ENCODE results near the gene AASDHPPT. TPM values are rescaled to one million over a fixed set of nuclear protein-coding genes. Genes with fewer than 3 reads are reported as not detected.

Gene AASDHPPT
- total and polyA plus RNA-seq, 4 donors, result 13.1 to 29.9 (median 21.6) TPM

DNA sequence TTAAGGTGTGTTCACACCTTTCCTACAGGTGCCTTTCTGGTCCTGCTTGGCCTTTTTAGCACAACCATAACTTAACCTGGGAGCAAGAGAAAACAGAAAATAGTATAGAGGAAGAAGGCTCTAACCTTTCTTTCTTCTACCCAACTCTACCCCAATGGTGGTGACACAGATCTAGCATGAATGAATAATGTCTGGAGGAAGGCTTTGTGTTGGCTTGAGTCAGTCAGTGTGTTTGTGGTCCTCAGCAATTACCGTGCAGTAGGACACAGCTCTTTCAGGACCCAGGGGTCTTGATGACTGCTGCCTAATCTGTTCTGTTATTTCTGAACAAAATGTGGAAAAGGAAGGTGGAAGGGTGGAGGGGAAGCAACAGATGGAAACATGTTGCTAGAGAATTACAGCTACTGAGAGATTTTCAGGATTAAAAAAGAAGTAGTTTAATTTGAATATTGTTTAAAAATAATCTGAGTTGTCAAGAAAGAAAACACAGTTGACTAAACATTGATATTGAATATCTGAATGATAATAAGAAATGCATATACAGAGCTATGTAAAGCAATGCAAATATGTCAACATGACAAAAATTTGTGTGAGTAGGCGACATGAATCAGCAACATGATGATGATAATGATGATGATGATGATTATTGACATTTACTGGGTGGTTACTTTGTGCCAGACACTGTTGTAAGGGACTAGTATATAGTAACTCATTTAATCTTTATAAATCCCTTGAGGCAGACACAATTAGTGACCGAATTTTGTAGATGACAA lies 55.3 kb downstream of the AASDHPPT start:
- Histone ChIP-seq H3K36me3 (ENCODE audit: control insufficient read depth in 4 of 4, insufficient read depth in 3 of 4, low read depth in 1 of 4, low read length in 3 of 4) (no peaks in the 10 kb centered on the region), H3K27me3 (ENCODE audit: control insufficient read depth in 4 of 4, insufficient read depth in 4 of 4, low read length in 3 of 4) (peaks cover 0 to 5% (median 2%) of the 10 kb centered on the region in 4 donors), H3K4me3 (ENCODE audit: low read depth in 1 of 3, low read length in 3 of 3) (no peak overlapping the region), H3K9ac (ENCODE audit: low read depth in 1 of 2, low read length in 2 of 2) (no peak overlapping the region), H3K9me3 (ENCODE audit: control insufficient read depth in 4 of 4, low read length in 3 of 4) (no peaks in the 10 kb centered on the region), H3K27ac (ENCODE audit: low read depth in 1 of 2, low read length in 2 of 2) (no peak overlapping the region), H3K4me1 (ENCODE audit: control insufficient read depth in 4 of 4, insufficient read depth in 4 of 4, low read length in 3 of 4) (no peaks in the 10 kb centered on the region)
- DNase-seq (ENCODE audit: low spot score), result no peak
- WGBS, result 85% methylated on average over 3 of the region's 3 CpGs
- TF ChIP-seq JUND (IDR thresholded peaks at IDR 0.05) (no peak), FOXA1 (IDR thresholded peaks at IDR 0.05) (no peak), HNF4A (conservative IDR thresholded peaks at IDR 0.05) (no peak), SP1 (IDR thresholded peaks at IDR 0.05) (no peak), TAF1 (conservative IDR thresholded peaks at IDR 0.05) (no peak), RXRA (IDR thresholded peaks at IDR 0.05) (no peak), RAD21 (IDR thresholded peaks at IDR 0.05) (no peak), GABPA (IDR thresholded peaks at IDR 0.05 in 1 of 2, conservative IDR thresholded peaks at IDR 0.05 in 1 of 2) (no peak), EGR1 (IDR thresholded peaks at IDR 0.05; ENCODE audit: low read depth in 2 of 2) (no peak), YY1 (IDR thresholded peaks at IDR 0.05) (no peak), NR2F2 (IDR thresholded peaks at IDR 0.05) (no peak)
- TF ChIP-seq, protein P1, sequence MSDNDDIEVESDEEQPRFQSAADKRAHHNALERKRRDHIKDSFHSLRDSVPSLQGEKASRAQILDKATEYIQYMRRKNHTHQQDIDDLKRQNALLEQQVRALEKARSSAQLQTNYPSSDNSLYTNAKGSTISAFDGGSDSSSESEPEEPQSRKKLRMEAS (IDR thresholded peaks at IDR 0.05), result no peak

DNA sequence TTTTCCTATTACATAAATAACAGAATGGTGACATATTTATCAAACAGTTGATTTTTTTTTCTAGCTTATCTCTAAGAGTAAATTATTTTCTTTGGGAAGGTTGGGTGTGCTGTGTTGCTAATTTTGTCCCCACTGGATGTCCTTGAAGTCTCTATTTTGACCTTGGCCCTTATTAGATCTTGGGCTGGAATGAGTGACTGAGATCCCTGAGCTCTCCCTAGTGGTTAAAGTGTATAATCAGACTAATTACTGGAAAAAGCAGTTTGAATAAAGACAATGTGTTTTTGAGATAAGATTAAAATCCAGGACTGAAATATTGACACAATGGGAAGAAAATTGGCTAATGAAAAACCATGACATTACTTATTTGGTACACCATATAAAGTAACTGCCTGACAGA lies 56.1 kb downstream of the AASDHPPT start:
- TF ChIP-seq HNF4A (conservative IDR thresholded peaks at IDR 0.05), result no peak
- TF ChIP-seq RAD21 (IDR thresholded peaks at IDR 0.05), result peak; percentile 8 to 40
- TF ChIP-seq, protein P2, sequence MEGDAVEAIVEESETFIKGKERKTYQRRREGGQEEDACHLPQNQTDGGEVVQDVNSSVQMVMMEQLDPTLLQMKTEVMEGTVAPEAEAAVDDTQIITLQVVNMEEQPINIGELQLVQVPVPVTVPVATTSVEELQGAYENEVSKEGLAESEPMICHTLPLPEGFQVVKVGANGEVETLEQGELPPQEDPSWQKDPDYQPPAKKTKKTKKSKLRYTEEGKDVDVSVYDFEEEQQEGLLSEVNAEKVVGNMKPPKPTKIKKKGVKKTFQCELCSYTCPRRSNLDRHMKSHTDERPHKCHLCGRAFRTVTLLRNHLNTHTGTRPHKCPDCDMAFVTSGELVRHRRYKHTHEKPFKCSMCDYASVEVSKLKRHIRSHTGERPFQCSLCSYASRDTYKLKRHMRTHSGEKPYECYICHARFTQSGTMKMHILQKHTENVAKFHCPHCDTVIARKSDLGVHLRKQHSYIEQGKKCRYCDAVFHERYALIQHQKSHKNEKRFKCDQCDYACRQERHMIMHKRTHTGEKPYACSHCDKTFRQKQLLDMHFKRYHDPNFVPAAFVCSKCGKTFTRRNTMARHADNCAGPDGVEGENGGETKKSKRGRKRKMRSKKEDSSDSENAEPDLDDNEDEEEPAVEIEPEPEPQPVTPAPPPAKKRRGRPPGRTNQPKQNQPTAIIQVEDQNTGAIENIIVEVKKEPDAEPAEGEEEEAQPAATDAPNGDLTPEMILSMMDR (IDR thresholded peaks at IDR 0.05; ENCODE audit: low read depth, low read length, missing input control), result peak; percentile 13
- TF ChIP-seq, protein P1 (IDR thresholded peaks at IDR 0.05), result no peak
- no peak for TF ChIP-seq SP1 (IDR thresholded peaks at IDR 0.05)
- TF ChIP-seq NR2F2 (IDR thresholded peaks at IDR 0.05), result no peak
- TF ChIP-seq, protein P3, sequence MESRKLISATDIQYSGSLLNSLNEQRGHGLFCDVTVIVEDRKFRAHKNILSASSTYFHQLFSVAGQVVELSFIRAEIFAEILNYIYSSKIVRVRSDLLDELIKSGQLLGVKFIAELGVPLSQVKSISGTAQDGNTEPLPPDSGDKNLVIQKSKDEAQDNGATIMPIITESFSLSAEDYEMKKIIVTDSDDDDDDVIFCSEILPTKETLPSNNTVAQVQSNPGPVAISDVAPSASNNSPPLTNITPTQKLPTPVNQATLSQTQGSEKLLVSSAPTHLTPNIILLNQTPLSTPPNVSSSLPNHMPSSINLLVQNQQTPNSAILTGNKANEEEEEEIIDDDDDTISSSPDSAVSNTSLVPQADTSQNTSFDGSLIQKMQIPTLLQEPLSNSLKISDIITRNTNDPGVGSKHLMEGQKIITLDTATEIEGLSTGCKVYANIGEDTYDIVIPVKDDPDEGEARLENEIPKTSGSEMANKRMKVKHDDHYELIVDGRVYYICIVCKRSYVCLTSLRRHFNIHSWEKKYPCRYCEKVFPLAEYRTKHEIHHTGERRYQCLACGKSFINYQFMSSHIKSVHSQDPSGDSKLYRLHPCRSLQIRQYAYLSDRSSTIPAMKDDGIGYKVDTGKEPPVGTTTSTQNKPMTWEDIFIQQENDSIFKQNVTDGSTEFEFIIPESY (IDR thresholded peaks at IDR 0.05), result no peak
- TF ChIP-seq HNF4G (IDR thresholded peaks at IDR 0.05), result no peak
- no peak for TF ChIP-seq FOXA2 (IDR thresholded peaks at IDR 0.05)
- TF ChIP-seq, protein P4, sequence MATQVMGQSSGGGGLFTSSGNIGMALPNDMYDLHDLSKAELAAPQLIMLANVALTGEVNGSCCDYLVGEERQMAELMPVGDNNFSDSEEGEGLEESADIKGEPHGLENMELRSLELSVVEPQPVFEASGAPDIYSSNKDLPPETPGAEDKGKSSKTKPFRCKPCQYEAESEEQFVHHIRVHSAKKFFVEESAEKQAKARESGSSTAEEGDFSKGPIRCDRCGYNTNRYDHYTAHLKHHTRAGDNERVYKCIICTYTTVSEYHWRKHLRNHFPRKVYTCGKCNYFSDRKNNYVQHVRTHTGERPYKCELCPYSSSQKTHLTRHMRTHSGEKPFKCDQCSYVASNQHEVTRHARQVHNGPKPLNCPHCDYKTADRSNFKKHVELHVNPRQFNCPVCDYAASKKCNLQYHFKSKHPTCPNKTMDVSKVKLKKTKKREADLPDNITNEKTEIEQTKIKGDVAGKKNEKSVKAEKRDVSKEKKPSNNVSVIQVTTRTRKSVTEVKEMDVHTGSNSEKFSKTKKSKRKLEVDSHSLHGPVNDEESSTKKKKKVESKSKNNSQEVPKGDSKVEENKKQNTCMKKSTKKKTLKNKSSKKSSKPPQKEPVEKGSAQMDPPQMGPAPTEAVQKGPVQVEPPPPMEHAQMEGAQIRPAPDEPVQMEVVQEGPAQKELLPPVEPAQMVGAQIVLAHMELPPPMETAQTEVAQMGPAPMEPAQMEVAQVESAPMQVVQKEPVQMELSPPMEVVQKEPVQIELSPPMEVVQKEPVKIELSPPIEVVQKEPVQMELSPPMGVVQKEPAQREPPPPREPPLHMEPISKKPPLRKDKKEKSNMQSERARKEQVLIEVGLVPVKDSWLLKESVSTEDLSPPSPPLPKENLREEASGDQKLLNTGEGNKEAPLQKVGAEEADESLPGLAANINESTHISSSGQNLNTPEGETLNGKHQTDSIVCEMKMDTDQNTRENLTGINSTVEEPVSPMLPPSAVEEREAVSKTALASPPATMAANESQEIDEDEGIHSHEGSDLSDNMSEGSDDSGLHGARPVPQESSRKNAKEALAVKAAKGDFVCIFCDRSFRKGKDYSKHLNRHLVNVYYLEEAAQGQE (IDR thresholded peaks at IDR 0.05), result no peak
- TF ChIP-seq FOXA1 (IDR thresholded peaks at IDR 0.05), result no peak
- TF ChIP-seq EGR1 (IDR thresholded peaks at IDR 0.05; ENCODE audit: low read depth in 2 of 2), result no peak
- no peak for TF ChIP-seq YY1 (IDR thresholded peaks at IDR 0.05)
- TF ChIP-seq, protein P5, sequence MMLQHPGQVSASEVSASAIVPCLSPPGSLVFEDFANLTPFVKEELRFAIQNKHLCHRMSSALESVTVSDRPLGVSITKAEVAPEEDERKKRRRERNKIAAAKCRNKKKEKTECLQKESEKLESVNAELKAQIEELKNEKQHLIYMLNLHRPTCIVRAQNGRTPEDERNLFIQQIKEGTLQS (IDR thresholded peaks at IDR 0.05), result no peak
- TF ChIP-seq GABPA (IDR thresholded peaks at IDR 0.05 in 1 of 2, conservative IDR thresholded peaks at IDR 0.05 in 1 of 2), result no peak
- TF ChIP-seq TAF1 (conservative IDR thresholded peaks at IDR 0.05), result no peak
- no peak for TF ChIP-seq JUND (IDR thresholded peaks at IDR 0.05)
- no peak for TF ChIP-seq RXRA (IDR thresholded peaks at IDR 0.05)
- Histone ChIP-seq H3K36me3 (ENCODE audit: control insufficient read depth in 4 of 4, insufficient read depth in 3 of 4, low read depth in 1 of 4, low read length in 3 of 4) (no peaks in the 10 kb centered on the region), H3K4me1 (ENCODE audit: control insufficient read depth in 4 of 4, insufficient read depth in 4 of 4, low read length in 3 of 4) (no peaks in the 10 kb centered on the region), H3K4me3 (ENCODE audit: low read depth in 1 of 3, low read length in 3 of 3) (no peak overlapping the region), H3K27me3 (ENCODE audit: control insufficient read depth in 4 of 4, insufficient read depth in 4 of 4, low read length in 3 of 4) (peaks cover 0 to 5% (median 2%) of the 10 kb centered on the region in 4 donors), H3K27ac (ENCODE audit: low read depth in 1 of 2, low read length in 2 of 2) (no peak overlapping the region), H3K9ac (ENCODE audit: low read depth in 1 of 2, low read length in 2 of 2) (no peak overlapping the region), H3K9me3 (ENCODE audit: control insufficient read depth in 4 of 4, low read length in 3 of 4) (no peaks in the 10 kb centered on the region)
- no peak for DNase-seq (ENCODE audit: low spot score)
